Measurements from ENCODE around the gene REEP6. TPM values are rescaled to one million over a fixed set of nuclear protein-coding genes. Genes with fewer than 3 reads are reported as not detected.

Gene REEP6
- total and polyA plus RNA-seq, 3 donors from 2014 or later: 386 to 454 (median 429) TPM

DNA sequence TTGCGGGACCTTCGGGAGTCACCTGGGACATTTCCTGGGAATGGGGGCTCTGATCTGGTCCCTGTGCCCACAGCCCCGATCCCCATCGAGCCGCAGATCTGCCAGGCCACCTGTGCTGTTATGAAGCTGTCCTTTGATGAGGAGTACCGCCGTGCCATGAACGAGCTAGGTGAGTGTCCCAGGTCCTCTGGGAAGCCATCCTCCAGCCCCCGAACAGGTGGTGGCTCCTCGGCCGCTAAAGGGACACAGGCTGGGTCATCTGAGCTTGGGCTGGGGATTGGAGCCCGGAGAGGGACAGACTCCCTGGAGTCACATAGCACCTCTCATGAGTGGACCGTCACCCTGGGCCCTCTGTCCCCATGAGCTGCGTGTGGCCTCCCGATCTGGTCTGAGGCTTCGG is 33.1 kb upstream of the REEP6 start:
- Histone ChIP-seq H3K27ac (no peak overlapping the region), H3K27me3 (no peaks in the 10 kb centered on the region), H3K4me3 (no peak overlapping the region), H3K9me3 (no peaks in the 10 kb centered on the region), H3K4me1 (peaks cover 12% of the 10 kb centered on the region), H3K36me3 (ENCODE audit: low read depth, missing control alignments) (no peaks in the 10 kb centered on the region)
- DNase-seq: no peak
- 89 to 91% methylated on average over 3 to 14 of the region's 16 CpGs for WGBS, 2 donors
- intact Hi-C loops (cut with DNase I; ENCODE audit: low total_unique reads): no loop called here
- TF ChIP-seq POLR2A (IDR thresholded peaks at IDR 0.05): no peak
- TF ChIP-seq, protein P1, sequence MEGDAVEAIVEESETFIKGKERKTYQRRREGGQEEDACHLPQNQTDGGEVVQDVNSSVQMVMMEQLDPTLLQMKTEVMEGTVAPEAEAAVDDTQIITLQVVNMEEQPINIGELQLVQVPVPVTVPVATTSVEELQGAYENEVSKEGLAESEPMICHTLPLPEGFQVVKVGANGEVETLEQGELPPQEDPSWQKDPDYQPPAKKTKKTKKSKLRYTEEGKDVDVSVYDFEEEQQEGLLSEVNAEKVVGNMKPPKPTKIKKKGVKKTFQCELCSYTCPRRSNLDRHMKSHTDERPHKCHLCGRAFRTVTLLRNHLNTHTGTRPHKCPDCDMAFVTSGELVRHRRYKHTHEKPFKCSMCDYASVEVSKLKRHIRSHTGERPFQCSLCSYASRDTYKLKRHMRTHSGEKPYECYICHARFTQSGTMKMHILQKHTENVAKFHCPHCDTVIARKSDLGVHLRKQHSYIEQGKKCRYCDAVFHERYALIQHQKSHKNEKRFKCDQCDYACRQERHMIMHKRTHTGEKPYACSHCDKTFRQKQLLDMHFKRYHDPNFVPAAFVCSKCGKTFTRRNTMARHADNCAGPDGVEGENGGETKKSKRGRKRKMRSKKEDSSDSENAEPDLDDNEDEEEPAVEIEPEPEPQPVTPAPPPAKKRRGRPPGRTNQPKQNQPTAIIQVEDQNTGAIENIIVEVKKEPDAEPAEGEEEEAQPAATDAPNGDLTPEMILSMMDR (IDR thresholded peaks at IDR 0.05): no peak

- Histone ChIP-seq H3K9me3 (no peaks in the 10 kb centered on the region), H3K27ac (no peak overlapping the region), H3K27me3 (no peaks in the 10 kb centered on the region), H3K36me3 (ENCODE audit: low read depth, missing control alignments) (no peaks in the 10 kb centered on the region), H3K4me1 (peaks cover 4% of the 10 kb centered on the region), H3K4me3 (no peak overlapping the region)
- intact Hi-C loops (cut with DNase I; ENCODE audit: low total_unique reads): no loop called here
- WGBS, 2 donors: 78 to 86% methylated on average over 9 of the region's 9 CpGs
- TF ChIP-seq POLR2A (IDR thresholded peaks at IDR 0.05): no peak
- TF ChIP-seq, protein P1 (IDR thresholded peaks at IDR 0.05): no peak
- no peak for DNase-seq
Measured at GRCh38 chr19:1459479-1459878, 31.5 kb upstream of the REEP6 start.

- DNase-seq: no peak
- no peak overlapping the region for H3K27ac ChIP-seq
- 89 to 90% methylated on average over 12 to 36 of the region's 36 CpGs for WGBS, 2 donors
- H3K27me3 ChIP-seq: no peaks in the 10 kb centered on the region
- H3K36me3 ChIP-seq (ENCODE audit: low read depth, missing control alignments): no peaks in the 10 kb centered on the region
- peaks cover 1% of the 10 kb centered on the region for H3K4me1 ChIP-seq
- no peaks in the 10 kb centered on the region for H3K9me3 ChIP-seq
- no peak overlapping the region for H3K4me3 ChIP-seq
- intact Hi-C loops (cut with DNase I; ENCODE audit: low total_unique reads): no loop called here
- TF ChIP-seq, protein P1 (IDR thresholded peaks at IDR 0.05): no peak
- TF ChIP-seq POLR2A (IDR thresholded peaks at IDR 0.05): no peak
Measured at GRCh38 chr19:1460033-1460995, 30.7 kb upstream of the REEP6 start.

DNA sequence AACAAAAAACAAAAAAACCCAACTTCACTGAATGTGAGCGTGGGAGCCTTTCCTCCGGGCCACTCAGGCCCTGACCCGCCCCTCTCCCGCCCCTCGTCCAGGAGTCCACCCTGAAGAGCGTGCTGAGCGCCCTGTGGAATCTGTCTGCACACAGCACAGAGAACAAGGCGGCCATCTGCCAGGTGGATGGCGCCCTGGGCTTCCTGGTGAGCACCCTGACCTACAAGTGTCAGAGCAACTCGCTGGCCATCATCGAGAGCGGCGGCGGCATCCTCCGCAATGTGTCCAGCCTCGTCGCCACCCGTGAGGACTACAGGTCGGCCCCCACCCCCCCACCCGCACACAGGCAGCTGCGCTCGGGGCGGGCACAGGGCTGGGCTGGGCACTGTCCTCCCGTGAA is 29.1 kb upstream of the REEP6 start:
- Histone ChIP-seq H3K36me3 (ENCODE audit: low read depth, missing control alignments) (no peaks in the 10 kb centered on the region), H3K4me3 (no peak overlapping the region), H3K4me1 (peaks cover 6% of the 10 kb centered on the region), H3K27me3 (no peaks in the 10 kb centered on the region), H3K9me3 (no peaks in the 10 kb centered on the region), H3K27ac (no peak overlapping the region)
- intact Hi-C loops (cut with DNase I; ENCODE audit: low total_unique reads): no loop called here
- TF ChIP-seq, protein P1 (IDR thresholded peaks at IDR 0.05): no peak
- TF ChIP-seq POLR2A (IDR thresholded peaks at IDR 0.05): no peak
- no peak for DNase-seq
- WGBS, 2 donors: 96% methylated on average over 9 to 24 of the region's 24 CpGs

Data from testis (tissue), 3 donors.